K562 (cell line): ENCODE data around the gene PPA1. TPM values are rescaled to one million over a fixed set of nuclear protein-coding genes. Genes with fewer than 3 reads are reported as not detected.

ENCODE experiments used
- CBFB ChIP-seq: sonication (generic); formaldehyde crosslinking; IDR thresholded peaks from 2 replicates; pipeline ENCODE4 v1.4.0; 2020; ENCODE audit warnings: mild to moderate bottlenecking, missing genetic modification reagents
- CEBPB ChIP-seq: fragments of 450-650 bp; IDR thresholded peaks from 2 replicates; pipeline ENCODE4 v1.6.1; 2016; ENCODE audit warnings: missing genetic modification characterization, missing compliant biosample characterization
- ETS1 ChIP-seq: conservative IDR thresholded peaks from 2 replicates; pipeline ENCODE4 v1.6.1; 2011; ENCODE audit warnings: low read depth, mild to moderate bottlenecking, low read length; ENCODE audit not compliant: control insufficient read depth
- ETV5 ChIP-seq: sonication (generic); formaldehyde crosslinking; IDR thresholded peaks from 2 replicates; pipeline ENCODE4 v1.4.0; 2020; ENCODE audit warnings: low read depth, mild to moderate bottlenecking, missing genetic modification reagents
- ETV6 ChIP-seq, 3 experiments: fragments of 150-350 bp in 1 of 3; sonication (generic) in 1 of 3; formaldehyde crosslinking in 1 of 3; IDR thresholded peaks; 2 replicates each; pipeline versions ENCODE4 v1.6.1 to v1.8.0; 2014 to 2022; ENCODE audit warnings: borderline replicate concordance in 2 of 3, low read depth in 2 of 3, antibody characterized with exemption in 1 of 3, low read length in 1 of 3, mild to moderate bottlenecking in 1 of 3, missing genetic modification reagents in 1 of 3
- FOXM1 ChIP-seq, 2 experiments: fragments of 450-650 bp in 1 of 2; sonication (generic) in 1 of 2; formaldehyde crosslinking in 1 of 2; IDR thresholded peaks; 2 replicates each; pipeline versions ENCODE4 v1.6.1 to v1.9.0; 2017 to 2022; ENCODE audit warnings: low read depth in 2 of 2, mild to moderate bottlenecking in 2 of 2, missing genetic modification reagents in 1 of 2, moderate library complexity in 1 of 2
- GATA2 ChIP-seq: sonication (generic); formaldehyde crosslinking; IDR thresholded peaks from 2 replicates; pipeline ENCODE4 v1.4.0; 2020; ENCODE audit warnings: mild to moderate bottlenecking, missing genetic modification reagents
- HSF4 ChIP-seq: fragments of 250-450 bp; sonication (Bioruptor Pico); IDR thresholded peaks from 2 replicates; pipeline ENCODE4 v2.1.2; 2022; ENCODE audit warnings: mild to moderate bottlenecking, moderate library complexity, borderline replicate concordance
- KAT7 ChIP-seq: sonication (generic); formaldehyde crosslinking; IDR thresholded peaks from 2 replicates; pipeline ENCODE4 v1.8.0; 2022; ENCODE audit warnings: missing genetic modification reagents, mild to moderate bottlenecking, borderline replicate concordance
- KDM5B ChIP-seq: fragments of 200-600 bp; sonication (generic); IDR thresholded peaks from 2 replicates; pipeline ENCODE4 v1.6.1; 2012; ENCODE audit warnings: low read depth, mild to moderate bottlenecking, moderate library complexity, low read length, control low read depth, inconsistent platforms; ENCODE audit not compliant: insufficient replicate concordance
- KLF1 ChIP-seq: fragments of 450-650 bp; IDR thresholded peaks from 2 replicates; pipeline ENCODE4 v1.6.1; 2016; ENCODE audit warnings: missing genetic modification characterization, missing compliant biosample characterization
- MAFK ChIP-seq: IDR thresholded peaks from 2 replicates; pipeline ENCODE4 v1.6.1; 2011; ENCODE audit warnings: low read length, improper control_type of control experiment
- NR1H2 ChIP-seq: sonication (generic); formaldehyde crosslinking; IDR thresholded peaks from 2 replicates; pipeline ENCODE4 v1.4.0; 2020; ENCODE audit warnings: mild to moderate bottlenecking, missing genetic modification reagents
- RBBP5 ChIP-seq: fragments of 200-600 bp; sonication (generic); IDR thresholded peaks from 2 replicates; pipeline ENCODE4 v1.6.1; 2012; ENCODE audit warnings: borderline replicate concordance, mild to moderate bottlenecking, low read length, control low read depth, inconsistent platforms; ENCODE audit not compliant: insufficient read depth, poor library complexity, severe bottlenecking
- SAP30 ChIP-seq: fragments of 200-600 bp; sonication (generic); IDR thresholded peaks from 2 replicates; pipeline ENCODE4 v1.6.1; 2012; ENCODE audit warnings: borderline replicate concordance, low read depth, mild to moderate bottlenecking, moderate library complexity, low read length, control low read depth, inconsistent platforms; ENCODE audit not compliant: insufficient read depth, poor library complexity, severe bottlenecking
- SMARCE1 ChIP-seq: fragments of 450-650 bp; IDR thresholded peaks from 2 replicates; pipeline ENCODE4 v1.7.1; 2016; ENCODE audit warnings: mild to moderate bottlenecking
- SPI1 ChIP-seq: IDR thresholded peaks from 2 replicates; pipeline ENCODE4 v1.6.1; 2011; ENCODE audit warnings: low read depth, low read length, control low read depth, borderline replicate concordance
- ZNF12 ChIP-seq: sonication (generic); formaldehyde crosslinking; IDR thresholded peaks from 2 replicates; pipeline ENCODE4 v1.4.0; 2020; ENCODE audit warnings: mild to moderate bottlenecking, missing genetic modification reagents
- ZNF121 ChIP-seq: sonication (generic); formaldehyde crosslinking; conservative IDR thresholded peaks from 2 replicates; pipeline ENCODE4 v1.8.0; 2022; ENCODE audit warnings: missing genetic modification reagents
- ZNF133 ChIP-seq: fragments of 250-450 bp; sonication (Bioruptor Pico); IDR thresholded peaks from 2 replicates; pipeline ENCODE4 v1.4.0; 2020; ENCODE audit warnings: mild to moderate bottlenecking
- ZNF444 ChIP-seq: fragments of 250-450 bp; sonication (Bioruptor Pico); IDR thresholded peaks from 2 replicates; pipeline ENCODE4 v1.4.0; 2020; ENCODE audit warnings: mild to moderate bottlenecking, moderate library complexity
- ZNF449 ChIP-seq: fragments of 250-450 bp; sonication (Bioruptor Pico); IDR thresholded peaks from 2 replicates; pipeline ENCODE4 v1.8.0; 2022; ENCODE audit warnings: moderate library complexity, mild to moderate bottlenecking, inconsistent platforms
- polyA plus RNA-seq, 8 experiments: library from polyadenylated mRNA; depleted of rRNA in 4 of 8; stranded (reverse) in 5 of 8; unstranded in 3 of 8; fragments of >200 nt; fragmentation: Nextera tagmentation in 2 of 8; fragmentation: Illumina TruSeq in 1 of 8; extraction: Ambion mirVana in 2 of 8; extraction: Trizol in 1 of 8; gene quantifications; 2 replicates each; pipeline versions ENCODE4 v1.2.1 to v1.2.3, GENCODE V29; 2011 to 2014; ENCODE audit warnings: inconsistent platforms in 1 of 8, missing spikeins in 1 of 8
- total RNA-seq, 7 experiments: library from RNA; depleted of rRNA in 6 of 7; stranded (reverse); fragments of >200 nt in 6 of 7; fragmentation: Illumina TruSeq in 2 of 7; extraction: Trizol in 2 of 7; gene quantifications; 2 replicates each; pipeline versions ENCODE4 v1.2.1 to v1.2.3, GENCODE V29; 2011 to 2021; ENCODE audit warnings: low replicate concordance in 1 of 7

The PPA1 gene
- total and polyA plus RNA-seq, 9 of the 15 experiments (the other 6 are each of a cell fraction or from before 2014, with no cell fraction given) = 301 to 635 (median 471) TPM

- TF ChIP-seq SMARCE1 (0 out of 2 replicates have a peak, but pooled peaks have one; percentile 37), ETV5 (CRISPR knock-in tag) (0 out of 2 replicates have a peak, but pooled peaks have one; percentile 48), HSF4 (CRISPR knock-in tag) (no peak), ZNF121 (CRISPR knock-in tag) (no peak), KAT7 (CRISPR knock-in tag) (0 out of 2 replicates have a peak, but pooled peaks have one; percentile 7), CBFB (peak; percentile 68; the same call in 1 of the 2 replicates), ZNF444 (no peak), ZNF449 (CRISPR knock-in tag) (no peak), ETV6 (IDR thresholded peaks at IDR 0.05; ENCODE audit: borderline replicate concordance in 1 of 2, low read depth in 2 of 2, low read length in 1 of 2) (no peak), ETV6 (CRISPR knock-in tag; IDR thresholded peaks at IDR 0.05; ENCODE audit: borderline replicate concordance) (0 out of 2 replicates have a peak, but pooled peaks have one; percentile 50), SAP30 (peak; percentile 20), MAFK (0 out of 2 replicates have a peak, but pooled peaks have one; percentile 5), RBBP5 (peak; percentile 69), ZNF133 (CRISPR knock-in tag) (no peak), CEBPB (tag) (0 out of 2 replicates have a peak, but pooled peaks have one; percentile 21), NR1H2 (CRISPR knock-in tag) (peak; percentile 67; the same call in 1 of the 2 replicates), FOXM1 (IDR thresholded peaks at IDR 0.05; ENCODE audit: low read depth) (no peak), FOXM1 (CRISPR knock-in tag; IDR thresholded peaks at IDR 0.05; ENCODE audit: low read depth) (0 out of 2 replicates have a peak, but pooled peaks have one; percentile 40), ETS1 (peak; percentile 34; the same call in 1 of the 2 replicates), KDM5B (peak; percentile 15), GATA2 (CRISPR knock-in tag) (0 out of 2 replicates have a peak, but pooled peaks have one; percentile 22), ZNF12 (peak; percentile 68; the same call in 1 of the 2 replicates), SPI1 (peak; percentile 49; the same call in 1 of the 2 replicates), KLF1 (tag) (no peak)
Observed at GRCh38 chr10:70169649-70170364, 63.4 kb downstream of the PPA1 start (continued).
